NB4 (cell line): ENCODE results near the gene SLC15A4.
A peak's percentile ranks its signal among the peaks of the same experiment; 100 is the strongest.

Source experiments
- DNase-seq: peaks from one replicate; pipeline ENCODE4 v3.0.0; 2010; ENCODE audit warnings: low read depth
- H3K4me3 ChIP-seq: one replicate; pipeline ENCODE4 v1.5.1; 2011; ENCODE audit warnings: mild to moderate bottlenecking, low read depth, low read length, moderate library complexity
- MYC ChIP-seq: IDR thresholded peaks from 2 replicates; pipeline ENCODE4 v1.6.1; 2011; ENCODE audit warnings: low read depth, low read length
- POLR2A ChIP-seq: IDR thresholded peaks from 2 replicates; pipeline ENCODE4 v1.6.1; 2011; ENCODE audit warnings: mild to moderate bottlenecking; ENCODE audit not compliant: insufficient read length; ENCODE audit errors: extremely low read depth
- TF ChIP-seq, protein P1 (sequence below): IDR thresholded peaks from 2 replicates; pipeline ENCODE4 v1.6.1; 2011; ENCODE audit warnings: low read depth, low read length
- TF ChIP-seq, protein P2 (sequence below): IDR thresholded peaks from one replicate; pipeline ENCODE4 v1.5.1; 2012; ENCODE audit warnings: low read depth, low read length

The SLC15A4 gene

DNA sequence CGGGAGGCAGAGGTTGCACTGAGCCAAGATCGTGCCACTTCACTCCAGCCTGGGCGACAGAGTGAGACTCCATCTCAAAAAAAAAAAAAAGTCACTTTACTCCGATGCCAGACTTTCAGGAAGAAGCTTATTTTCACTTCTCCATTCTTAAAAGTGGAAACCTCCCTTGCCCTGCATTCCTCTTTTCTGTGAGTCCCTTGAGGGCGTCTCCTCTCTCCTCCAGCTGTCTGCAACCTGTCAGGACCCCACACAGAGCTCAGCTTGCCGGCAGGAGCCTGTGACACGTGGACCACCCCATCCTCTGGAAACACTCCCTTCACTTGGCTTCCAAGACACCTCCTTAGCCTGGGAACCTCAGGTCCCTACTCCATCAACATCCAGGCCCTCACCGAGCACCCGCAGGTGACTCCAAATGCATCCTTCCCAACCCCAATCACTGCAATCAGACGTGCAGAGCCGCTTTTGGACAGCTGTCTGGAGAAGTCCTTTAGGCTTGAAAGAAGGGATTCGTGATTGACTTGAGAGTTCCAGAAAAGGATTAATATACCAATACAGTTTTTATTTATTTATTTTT is 34.3 kb downstream of the SLC15A4 start:
- DNase-seq: peak; percentile 69
- H3K4me3 ChIP-seq: no peak overlapping the region
- TF ChIP-seq MYC (no peak), POLR2A (no peak)
- TF ChIP-seq, protein P1, sequence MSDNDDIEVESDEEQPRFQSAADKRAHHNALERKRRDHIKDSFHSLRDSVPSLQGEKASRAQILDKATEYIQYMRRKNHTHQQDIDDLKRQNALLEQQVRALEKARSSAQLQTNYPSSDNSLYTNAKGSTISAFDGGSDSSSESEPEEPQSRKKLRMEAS: no peak
- TF ChIP-seq, protein P2, sequence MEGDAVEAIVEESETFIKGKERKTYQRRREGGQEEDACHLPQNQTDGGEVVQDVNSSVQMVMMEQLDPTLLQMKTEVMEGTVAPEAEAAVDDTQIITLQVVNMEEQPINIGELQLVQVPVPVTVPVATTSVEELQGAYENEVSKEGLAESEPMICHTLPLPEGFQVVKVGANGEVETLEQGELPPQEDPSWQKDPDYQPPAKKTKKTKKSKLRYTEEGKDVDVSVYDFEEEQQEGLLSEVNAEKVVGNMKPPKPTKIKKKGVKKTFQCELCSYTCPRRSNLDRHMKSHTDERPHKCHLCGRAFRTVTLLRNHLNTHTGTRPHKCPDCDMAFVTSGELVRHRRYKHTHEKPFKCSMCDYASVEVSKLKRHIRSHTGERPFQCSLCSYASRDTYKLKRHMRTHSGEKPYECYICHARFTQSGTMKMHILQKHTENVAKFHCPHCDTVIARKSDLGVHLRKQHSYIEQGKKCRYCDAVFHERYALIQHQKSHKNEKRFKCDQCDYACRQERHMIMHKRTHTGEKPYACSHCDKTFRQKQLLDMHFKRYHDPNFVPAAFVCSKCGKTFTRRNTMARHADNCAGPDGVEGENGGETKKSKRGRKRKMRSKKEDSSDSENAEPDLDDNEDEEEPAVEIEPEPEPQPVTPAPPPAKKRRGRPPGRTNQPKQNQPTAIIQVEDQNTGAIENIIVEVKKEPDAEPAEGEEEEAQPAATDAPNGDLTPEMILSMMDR: no peak

DNA sequence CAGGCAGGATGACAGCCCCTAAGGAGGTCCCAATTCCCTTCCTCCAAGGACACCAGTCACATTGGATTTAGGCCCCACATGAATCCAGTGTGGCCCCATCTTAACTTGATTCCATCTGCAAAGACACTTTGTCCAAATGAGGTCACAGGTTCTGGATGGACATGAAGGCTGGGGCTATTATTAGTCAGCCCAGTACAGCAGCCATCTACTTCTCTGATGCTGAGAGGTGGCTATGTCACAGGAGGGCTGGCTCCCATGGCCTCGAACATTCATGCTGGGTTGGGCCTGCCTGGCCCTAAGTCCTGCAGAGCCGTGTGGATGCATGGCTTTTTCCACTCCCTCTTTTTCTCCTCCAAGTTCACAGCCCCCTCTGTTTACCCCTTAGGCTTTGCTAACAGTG is 35.9 kb downstream of the SLC15A4 start:
- no peak for TF ChIP-seq POLR2A
- TF ChIP-seq, protein P1: no peak
- no peak for TF ChIP-seq MYC
- TF ChIP-seq, protein P2: no peak
- H3K4me3 ChIP-seq: no peak overlapping the region
- DNase-seq: no peak

DNA sequence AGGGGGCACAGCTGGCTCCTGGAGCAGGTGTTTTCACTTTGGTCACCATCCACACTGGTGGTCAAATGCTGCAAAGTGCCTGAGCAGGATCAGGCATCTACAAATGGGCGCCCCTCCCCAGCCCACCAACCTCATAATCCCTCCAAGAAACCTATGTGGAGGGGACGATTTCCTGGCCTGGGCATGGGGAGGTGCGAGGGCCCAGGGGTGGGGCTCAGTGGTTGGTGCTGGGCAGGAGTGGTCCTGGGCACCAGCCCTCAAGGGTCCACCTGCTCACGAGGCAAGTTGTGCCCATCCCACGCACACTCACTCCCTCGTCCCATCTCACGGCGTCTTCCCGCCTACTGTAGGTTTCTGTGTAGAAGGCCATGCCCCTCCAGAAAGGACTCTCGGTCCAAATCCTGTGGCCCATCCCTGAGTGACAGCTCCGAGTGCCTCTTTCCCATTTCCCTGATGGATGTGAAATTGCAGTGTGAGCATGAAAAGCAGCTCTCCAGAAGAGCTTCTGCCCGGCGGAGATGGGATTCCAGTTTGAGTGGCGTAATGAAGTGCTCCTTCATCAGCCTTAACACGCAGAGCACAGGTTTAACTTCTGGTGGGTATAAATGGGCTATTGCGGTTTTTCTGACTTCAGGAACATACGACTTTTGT is 36.9 kb downstream of the SLC15A4 start:
- no peak for DNase-seq
- H3K4me3 ChIP-seq: no peak overlapping the region
- TF ChIP-seq, protein P1: no peak
- TF ChIP-seq, protein P2: no peak
- TF ChIP-seq POLR2A: no peak
- no peak for TF ChIP-seq MYC

DNA sequence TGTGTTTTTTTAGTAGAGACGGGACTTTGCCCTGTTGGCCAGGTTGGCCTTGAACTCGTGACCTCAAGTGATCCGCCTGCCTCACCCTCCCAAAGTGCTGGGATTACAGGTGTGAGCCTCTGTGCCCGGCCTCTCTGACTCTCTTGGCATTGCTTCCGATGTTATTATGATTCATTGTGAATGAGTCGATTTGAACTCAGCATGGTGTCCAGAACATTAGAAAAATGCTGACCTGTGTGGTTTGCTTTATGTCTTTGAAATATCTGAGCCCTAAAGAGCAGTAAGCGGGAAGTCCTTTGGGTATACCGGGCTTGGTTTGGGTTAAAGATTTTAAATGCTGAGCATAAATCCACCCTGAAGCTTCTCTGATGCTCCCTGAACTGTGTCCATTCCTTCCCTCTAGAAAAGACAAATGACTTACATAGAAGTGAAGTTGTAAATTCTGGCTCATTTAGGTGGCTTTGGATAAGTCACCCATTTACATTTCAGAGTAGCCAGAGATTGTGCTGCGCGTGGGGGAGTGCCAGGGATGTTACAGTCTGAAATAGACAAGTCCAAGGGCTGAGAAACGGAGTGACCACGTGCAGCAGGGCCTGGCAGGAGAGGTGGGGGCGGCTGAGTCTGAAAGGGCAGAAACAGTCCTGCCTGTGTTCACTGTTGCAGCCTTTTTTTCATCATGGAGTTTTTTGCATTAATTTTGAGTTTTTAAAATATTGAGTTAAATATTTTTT is 39.6 kb downstream of the SLC15A4 start:
- H3K4me3 ChIP-seq: no peak overlapping the region
- no peak for DNase-seq
- TF ChIP-seq, protein P1: no peak
- TF ChIP-seq, protein P2: no peak
- TF ChIP-seq POLR2A (no peak), MYC (no peak)

DNA sequence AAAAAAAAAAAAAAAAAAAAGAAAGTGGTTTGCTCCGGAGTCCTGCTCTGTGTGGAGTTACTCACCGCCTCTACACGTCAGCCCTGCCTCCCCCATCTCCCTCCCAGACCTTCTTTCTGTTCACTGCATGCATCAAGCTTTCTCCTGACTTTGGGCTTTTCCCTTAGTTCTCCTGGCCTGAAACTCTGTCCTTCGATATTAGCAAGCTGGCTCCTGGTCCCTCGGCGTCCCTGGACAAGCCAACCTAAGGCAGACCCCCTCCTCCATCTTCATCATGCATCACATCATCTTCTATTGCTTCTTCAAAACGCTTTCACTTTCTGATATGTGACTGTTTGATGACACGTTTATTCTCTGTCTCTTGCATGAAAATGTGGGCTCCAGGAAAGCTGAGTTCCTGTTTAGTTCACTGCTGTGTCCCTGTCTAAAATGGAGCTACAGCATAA is 40.6 kb downstream of the SLC15A4 start:
- H3K4me3 ChIP-seq: no peak overlapping the region
- TF ChIP-seq, protein P2: no peak
- TF ChIP-seq POLR2A (no peak), MYC (no peak)
- TF ChIP-seq, protein P1: no peak
- no peak for DNase-seq
